ENCODE results near the gene GPR179.

Gene GPR179

DNA sequence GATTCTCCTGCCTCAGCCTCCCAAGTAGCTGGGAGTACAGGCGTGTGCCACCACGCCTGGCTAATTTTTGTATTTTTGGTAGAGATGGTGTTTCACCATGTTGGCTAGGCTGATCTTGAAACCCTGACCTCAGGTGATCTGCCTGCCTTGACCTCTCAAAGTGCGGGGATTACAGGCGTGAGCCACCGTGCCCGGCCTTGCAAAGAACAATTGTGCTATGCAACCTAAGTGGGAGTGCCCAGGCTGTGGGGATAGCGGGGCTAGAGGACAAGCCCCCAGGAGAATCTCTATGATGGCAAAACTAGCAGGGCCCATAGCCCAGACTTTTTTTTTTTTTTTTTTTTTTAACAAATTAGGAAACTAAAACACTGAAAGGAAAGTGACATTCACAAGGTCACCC, 2.0 kb upstream of the GPR179 start:
- DNase-seq (ENCODE audit: low spot score): no peak

DNA sequence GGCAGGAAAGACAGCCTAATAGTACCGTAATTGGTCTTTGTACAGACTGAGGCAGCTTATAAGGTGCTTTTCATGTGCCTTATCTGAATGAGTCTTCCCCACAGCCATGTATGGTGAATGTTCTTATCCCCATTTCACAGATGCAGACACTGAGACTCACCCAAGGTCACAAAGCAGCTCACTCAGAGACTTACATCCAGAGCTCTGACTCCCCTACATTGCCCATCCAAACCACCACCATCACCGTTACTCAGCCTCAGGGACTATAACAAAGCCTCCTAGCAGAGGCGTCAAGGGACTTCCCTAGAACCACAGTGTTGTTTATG, 627 bp upstream of the GPR179 start:
- DNase-seq (ENCODE audit: low spot score): no peak

DNA sequence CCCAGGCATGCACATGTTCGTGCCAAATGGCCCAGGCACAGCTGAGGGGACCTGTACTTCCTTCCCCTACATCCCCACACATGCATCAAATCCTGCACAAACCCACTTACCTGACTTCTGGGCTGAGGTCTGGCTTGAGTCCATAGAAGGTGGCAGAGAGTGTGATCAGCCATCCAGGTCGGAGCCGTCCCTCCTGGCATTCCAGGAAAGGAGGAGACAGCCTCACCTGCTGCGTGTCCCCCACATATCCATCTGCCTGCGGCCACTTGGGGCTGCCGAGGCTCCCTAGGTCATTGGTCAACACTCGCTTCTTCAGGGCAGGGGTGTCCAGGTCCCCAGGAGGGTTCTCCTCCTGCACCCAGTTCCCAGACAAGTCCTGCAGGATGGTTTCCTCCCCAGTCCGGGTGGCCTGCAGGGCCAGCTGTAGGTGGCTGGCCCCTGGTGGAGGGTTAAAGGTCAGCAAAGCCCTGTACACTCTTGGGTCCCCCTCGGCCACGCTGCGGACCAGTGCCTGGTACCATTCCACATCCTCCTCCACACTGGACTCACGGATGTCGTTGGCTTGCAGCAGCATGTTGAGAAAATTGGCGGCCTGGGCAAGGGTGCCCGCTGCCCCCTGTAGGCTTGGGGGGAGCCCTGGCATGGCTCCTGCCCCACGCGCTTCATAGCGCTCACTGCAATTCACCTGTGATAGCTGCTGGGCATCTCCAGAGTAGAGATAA, 709 bp downstream of the GPR179 start:
- DNase-seq (ENCODE audit: low spot score): no peak

DNA sequence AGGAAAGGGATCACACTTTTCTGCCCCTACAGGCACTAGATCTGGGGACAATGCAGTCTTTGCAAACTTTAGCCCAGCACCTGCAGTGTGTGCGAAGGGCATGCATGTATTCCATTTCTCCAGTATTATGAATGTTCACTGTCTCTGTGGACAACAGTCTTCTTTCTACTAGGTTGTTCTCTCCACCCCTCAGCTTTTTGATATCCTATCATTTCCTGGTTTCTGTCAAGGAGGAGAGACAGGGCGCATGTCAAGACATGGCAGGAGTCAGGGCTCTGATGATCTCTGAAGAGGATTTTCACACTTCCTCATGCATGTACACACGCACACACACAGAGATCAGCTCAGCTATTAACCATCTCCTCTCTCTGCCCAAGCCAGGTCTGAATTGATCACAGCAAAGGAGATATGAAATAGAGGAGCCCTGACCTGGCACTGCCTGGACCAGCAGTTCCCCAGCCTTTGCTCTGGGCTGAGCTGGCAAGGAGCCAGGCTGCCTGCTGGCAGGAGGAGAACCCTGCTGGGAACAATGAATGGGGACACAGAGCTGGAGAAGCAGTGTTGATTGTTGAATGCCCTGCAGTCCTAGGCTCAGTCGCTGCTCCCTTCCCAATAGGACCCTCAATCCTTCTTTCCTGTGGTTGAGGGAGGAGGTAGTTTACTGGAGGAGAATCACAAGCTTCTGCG, 2.6 kb downstream of the GPR179 start:
- no peak for DNase-seq (ENCODE audit: low spot score)

DNA sequence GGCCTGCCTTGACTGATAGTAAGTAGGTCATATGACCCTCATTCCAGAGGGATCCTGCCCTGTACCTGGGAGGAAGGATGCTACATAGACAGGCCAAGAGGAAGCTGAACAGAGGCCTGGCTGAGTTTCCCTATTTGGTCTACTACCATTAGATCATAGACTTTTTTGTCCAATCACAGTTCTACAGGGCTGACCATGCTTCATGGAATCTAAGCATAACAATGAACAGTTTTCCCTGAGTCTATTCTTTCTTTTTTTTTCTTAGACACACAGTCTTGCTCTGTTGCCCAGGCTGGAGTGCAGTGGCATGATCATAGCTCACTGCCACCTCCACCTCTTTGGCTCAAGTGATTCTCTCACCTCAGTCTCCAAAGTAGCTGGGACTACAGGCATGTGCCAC, 3.9 kb downstream of the GPR179 start:
- no peak for DNase-seq (ENCODE audit: low spot score)

DNA sequence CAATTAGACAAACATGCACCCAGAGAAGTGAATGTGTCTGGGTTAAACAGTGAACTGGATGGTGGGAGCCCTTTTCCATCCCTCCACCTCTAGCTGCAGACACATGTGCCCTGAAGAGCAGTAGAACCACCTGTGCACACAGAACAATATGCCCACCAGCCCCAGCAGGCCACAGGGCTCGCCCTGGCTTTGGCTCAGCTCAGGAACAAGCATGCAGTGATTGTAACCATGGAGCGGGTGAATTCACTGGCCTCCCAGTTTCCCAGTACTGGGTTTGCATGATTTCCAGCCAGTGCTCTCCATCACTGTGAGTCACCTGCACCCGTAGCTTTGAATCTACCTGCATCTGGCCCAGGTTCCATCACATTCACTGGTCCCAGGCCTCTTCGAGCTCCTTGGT, 5.2 kb downstream of the GPR179 start:
- DNase-seq (ENCODE audit: low spot score): no peak

DNA sequence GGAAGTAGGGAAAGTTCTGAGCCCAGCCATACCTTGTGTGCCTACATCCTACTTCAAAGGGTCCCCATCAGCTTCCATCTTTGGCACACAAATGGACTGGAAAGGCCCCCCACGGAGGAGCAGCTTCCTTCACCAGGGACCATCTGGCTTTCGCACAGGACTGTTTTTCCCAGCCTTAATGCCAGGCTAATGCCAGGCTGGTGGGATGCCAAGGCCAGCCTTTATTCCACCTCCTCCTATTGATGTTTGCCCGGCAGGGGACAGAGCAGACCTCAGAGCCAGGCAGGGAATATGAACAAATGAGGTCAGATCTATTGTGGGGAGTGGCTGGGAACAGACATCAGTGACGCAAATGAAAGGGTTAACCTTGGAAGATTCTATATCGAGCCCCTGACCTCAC, 5.7 kb downstream of the GPR179 start:
- no peak for DNase-seq (ENCODE audit: low spot score)

DNA sequence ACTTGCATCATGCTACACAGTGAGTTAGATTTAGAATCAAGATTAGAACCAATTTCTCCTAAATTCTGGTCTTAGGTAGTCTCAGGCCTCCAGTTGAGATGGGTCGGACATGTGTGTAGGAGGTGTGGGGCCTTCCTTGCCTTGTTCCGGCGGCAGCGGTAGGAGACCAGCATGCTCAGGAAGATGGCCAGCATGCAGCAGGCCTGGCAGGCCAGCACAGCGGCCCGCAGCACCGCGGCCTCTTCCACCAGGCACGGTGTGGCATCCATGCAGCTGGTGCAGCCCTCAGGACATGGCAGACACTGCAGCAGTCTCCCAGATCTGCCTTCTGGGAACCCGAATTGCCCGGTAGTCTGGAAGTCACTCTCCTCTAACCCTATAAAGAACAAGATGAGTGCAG, 6.9 kb downstream of the GPR179 start:
- no peak for DNase-seq (ENCODE audit: low spot score)

DNA sequence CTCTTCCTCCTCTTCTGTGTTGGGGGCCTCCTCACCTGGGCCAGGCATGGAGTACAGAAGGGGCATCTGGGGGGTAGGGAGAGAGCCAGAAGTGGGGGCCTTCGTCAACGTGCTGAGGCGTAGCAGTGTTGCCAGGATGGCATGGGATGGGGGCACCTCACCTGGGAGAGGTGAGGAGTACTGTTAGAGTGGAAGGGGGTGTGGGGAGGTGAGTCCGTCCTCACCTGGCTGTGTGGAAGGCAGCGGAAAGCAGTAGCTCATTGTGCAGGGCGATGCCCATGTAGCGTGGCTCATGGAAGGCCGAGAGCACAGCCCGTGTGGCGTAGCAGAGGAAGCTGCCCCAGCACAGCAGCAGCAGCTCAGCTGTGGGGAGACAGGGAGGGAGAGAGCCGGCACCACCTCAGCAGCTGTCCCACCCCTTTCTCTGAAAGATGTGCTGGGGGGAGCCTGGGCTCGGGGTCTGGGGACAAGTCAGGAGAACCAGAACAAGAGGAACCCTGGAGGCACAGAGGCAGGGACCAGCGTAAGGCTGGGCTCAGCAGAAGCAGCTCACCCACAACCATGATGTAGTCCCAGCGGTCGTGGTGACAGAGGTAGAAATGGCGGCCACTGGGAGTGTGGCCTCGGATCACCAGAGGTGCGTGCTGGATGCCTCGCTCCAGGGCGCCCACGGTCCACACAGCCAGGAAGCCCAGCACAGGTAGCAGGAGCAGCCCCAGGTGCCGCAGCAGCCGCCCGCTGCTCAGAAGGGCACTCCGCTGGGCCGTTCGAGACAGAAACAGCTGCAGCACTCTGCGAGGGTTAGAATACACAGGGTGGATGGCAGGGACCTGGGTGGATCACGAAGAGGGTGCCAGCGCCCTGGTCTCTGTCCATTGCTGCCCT, 9.0 kb downstream of the GPR179 start:
- DNase-seq (ENCODE audit: low spot score): no peak

DNA sequence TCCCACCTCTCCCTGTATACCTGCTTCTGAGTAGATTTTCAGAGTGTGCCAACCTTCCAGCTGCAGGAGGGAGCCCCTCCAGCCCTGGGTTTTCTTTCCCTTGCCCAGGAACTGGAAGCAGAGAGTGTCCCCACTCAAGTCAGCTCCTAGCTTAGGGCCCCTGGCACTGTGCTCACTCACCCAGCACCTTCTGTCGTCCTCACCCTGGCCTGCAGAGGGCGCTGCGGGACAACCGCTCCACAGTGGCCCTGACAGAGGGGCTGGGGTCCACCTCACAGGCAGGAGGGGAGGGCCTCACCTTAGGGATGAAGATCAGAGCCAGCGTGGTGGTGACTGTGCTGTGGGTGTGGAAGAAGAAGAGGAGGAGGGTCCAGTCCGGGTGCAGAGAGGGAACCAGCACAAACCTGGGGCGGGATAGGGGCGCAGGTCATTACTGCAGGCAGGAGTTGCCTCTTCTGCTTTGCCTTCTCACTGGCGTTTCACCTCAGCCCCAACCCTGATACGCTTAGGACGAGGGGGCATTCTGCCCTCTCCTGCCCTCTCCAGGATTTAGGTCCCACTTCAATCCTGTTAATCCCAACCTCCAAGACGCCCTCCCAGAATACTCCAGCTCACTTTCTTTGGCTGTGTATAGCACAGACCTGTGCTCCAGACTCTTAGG, 10.0 kb downstream of the GPR179 start:
- no peak for DNase-seq (ENCODE audit: low spot score)

DNA sequence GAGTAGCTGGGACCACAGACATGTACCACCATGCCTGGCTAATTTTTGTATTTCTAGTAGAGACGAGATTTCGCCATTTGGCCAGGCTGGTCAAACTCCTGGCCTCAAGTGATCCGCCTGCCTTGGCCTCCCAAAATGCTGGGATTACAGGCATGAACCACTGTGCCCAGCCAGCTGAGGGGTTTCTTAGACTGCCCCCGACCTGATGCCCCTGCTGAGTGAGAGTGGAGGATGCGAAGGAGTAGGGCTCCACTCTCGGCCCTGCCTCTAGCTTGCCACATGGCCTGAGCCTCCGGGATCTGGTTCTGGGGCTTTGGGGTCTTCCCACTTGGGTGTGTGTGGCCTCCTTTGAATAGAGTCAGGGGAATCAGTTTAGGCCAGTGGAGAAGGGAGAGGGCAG, 11.0 kb downstream of the GPR179 start:
- DNase-seq (ENCODE audit: low spot score): no peak

DNA sequence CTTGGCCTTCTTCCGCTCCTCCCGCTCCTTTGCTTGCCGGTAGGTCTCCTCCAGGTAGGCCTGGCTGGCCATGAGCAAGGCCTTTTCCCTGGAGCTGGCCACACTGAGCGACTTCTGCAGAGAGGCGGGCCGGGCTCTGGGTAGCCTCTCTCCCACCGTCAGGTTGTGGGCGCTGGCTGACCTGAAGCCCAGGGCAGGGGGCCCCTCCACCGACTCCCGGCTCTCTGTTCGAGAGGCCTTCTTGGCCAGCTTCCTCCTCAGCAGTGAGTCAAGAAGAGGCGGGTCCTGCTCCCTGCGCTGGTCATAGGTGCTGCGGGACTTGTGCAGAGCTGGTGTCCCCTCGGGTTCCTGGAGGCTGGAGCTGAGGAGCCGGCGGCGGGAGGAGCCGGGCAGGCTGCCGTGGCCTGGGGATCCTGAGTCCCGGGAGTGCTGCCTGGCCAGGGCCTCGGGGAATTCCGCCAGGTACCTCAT, 12.8 kb downstream of the GPR179 start:
- DNase-seq (ENCODE audit: low spot score): no peak

DNA sequence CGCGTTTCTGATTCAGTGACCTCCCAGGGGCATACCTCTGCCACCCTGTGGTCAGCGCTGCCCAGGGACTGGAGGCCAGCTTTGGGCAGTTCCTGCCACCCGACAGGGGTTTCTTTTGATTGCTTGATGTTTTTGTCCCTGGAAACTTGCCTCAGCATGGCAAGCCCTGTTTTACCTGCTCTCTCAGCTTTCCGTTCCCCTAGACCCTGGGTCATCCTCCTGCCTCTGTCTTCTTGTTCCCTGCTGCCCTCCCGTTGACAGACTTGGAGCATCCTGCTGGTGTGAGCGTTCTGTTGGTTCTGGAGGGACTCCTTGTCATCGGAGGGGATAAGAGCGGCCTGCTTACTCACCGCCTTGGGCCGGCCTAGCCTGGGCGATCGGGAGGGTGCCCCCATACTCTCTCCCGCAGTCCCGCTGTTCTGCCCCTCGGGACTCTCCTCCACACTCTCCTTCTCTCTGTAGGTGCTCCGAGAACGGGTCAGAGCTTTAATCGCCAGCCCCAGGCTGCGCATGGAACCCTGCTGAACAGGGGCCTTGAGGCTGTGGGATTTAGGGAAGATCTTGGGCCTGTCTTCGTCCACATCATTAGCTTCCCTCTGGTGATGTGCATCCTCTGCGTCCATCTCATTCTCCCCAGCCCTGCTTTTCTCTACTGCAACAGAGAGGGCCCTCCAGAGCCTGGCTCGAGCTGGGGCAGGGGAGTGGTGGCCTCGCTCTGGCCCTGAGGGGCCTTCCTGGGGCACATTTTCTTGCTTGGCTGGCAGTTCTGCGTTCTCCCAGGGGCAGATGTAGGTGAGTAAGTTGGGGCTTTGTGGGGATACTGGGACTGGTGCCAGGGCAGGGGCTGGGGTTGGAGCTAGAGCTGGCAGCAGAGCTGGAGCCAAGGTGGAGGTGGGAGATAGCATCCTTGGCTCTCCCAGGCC, 13.7 kb downstream of the GPR179 start:
- no peak for DNase-seq (ENCODE audit: low spot score)

DNA sequence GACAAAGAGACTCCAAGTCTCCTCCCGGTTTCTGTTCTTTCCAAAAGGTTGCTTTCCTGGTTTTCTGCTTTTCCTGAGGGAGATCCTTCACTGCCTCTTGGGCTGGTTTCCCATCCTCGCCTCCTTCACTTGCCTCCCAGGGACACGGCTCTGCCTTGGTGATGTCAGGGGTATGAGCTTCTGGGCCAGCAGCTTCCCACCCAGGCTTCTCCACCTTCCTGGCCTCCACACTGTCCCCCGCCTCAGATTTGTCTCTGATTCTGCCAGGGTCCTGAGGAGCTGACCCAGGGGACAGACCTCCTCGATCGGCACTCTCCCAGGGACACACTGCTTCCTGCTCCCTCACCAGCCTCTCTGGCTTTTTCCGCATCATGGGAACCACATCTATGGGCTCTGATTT, 14.5 kb downstream of the GPR179 start:
- DNase-seq (ENCODE audit: low spot score): no peak

DNA sequence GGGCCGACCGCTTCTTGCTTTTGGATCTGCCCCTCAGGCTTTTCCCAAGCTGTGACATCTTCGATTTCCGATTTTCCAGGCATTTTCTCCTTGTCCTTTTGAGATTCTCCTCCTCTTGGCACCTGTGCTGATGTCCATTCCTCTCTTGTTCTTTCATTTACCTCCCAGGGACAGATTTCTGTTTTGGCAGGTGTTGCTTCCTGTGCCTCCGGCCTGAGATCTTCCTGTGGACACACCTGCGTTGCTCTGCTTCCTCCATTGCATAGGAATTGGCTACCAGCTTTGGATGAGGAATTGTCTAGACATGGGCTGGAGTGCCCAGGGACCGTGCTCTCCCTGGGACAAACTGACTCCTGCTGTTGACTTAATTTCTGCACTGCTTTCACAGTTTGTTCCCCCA, 15.1 kb downstream of the GPR179 start:
- no peak for DNase-seq (ENCODE audit: low spot score)

DNA sequence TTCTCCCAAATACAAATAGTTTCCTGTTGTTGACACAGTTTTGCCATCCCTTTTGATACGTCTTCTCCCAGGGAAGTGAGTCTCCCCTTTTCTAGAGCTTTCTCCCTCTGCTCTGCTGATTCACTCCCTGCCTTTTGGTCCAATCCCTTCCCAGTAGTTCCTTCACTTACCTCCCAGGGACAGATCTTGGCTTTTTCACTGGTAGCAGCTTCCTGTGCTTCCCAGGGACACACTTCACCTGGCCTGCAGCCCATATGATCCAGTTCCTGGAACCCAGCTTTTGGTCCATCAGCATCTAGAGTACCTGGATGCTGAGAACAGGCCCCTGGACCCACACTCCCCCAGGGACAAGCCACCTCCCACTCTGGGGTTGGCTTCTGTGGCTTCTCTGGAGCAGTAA, 15.8 kb downstream of the GPR179 start:
- DNase-seq (ENCODE audit: low spot score): no peak

DNA sequence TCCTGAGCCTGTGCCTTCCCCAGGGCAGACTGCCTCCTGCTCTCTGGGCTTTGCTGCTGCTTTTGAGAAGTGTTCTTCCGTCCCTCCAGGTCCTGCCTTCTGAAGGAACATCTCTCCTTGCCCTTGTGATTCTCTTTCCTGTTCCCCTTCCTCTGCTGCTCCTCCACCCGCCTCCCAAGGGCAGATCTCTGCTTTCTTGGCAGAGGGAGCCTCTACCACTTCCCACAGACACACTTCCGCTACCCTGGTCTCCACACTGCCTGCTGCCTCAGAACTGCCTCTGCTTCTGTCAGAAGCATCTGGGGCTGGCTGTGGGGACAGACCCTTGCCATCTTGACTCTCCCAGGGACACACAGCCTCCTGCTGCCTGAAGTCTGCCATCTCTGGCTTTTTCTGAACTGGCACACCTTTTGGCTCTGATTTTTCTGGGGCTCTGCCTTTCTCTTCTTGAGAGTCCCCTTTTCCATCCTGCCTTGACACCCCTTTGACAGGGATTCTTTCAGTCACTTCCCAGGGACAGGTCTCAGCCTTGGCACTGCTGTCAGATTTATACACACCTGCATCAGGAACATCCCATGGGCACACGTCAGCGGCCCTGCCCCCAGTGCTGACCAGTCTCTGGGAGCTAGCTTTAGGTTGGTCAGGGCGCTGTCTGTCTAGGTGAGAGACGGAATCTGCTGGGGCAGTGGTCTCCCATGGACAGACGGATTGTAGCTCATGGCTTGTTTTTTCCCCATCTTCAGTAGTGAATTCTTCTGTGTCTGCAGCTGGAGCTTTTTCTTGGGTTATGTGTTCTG, 16.6 kb downstream of the GPR179 start:
- no peak for DNase-seq (ENCODE audit: low spot score)

DNA sequence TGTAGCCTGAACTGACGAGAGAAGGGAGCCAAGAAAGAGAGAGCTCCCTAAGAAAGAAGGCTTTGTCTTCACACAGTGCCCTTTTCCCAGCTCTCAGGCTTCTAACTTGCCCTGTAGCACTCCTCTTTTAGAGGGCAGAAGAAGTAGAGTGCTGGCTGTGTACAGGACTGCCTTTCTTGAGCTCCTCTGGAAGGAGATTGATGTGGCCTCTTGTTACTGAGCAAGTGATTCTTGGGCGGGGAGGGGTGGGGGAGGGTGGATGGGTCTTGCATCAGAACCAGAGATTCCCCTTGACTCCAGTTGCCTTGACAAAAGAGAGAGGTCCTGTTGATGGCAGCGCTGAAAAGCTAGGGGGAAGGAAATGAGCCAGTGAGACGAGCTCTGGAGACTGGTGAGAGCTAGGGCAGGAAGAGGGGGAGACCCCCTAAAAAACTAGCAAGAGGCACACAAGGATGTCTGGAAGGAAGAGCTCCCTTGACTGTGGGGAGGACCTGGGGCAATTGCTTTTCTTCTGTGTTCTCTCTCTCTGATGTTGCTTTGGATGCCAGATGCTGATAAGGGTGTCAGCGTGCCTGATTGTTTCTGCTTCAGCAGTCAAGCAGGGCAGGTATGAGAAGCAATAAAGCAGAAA, 18.4 kb downstream of the GPR179 start:
- DNase-seq (ENCODE audit: low spot score): peak; percentile 82

DNA sequence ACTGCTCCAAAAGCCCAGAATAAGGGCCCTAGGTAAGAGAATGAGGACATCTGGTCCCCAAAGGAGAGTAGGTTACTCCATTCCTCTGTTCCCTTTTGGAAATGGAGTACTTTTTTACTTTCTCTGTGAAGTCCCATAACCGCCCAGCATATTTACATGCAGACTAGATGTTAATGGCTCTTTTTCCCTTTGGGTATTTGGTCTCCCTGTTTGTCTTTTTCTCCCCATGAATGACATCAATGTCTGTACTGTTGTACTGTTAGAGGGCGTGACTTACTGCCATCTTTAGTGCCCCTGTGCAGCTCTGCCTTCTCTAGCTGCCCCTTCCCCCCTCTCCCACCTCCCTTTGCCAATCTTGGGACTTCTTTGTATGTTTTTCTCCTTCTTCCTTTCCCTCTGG, 19.0 kb downstream of the GPR179 start:
- DNase-seq (ENCODE audit: low spot score): no peak

DNA sequence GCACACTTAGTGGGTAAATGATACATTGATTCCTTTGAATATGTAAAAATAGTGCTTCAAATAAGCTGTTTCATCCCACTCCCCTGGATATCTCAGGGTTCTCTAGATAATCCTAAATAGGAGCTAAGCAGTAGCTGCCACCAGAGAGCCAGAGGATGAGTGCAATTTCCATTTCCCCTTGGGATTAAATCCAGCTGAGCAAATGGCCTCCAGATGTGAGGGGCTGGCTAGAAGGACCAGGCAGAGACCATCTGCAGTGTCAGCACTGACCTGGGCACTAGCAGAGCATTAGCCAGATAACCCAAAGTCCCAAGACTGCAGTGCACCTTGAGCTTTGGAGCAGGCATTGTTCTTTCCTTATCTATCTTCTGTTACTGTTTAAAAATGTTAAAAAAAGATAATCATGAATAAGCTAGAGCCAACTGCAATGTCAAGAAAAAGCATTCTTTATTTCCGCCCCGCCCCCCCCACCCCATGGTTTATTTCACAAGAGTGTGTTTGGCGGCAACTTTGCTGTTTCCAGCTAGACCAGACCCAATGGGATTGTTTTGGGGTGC, 19.5 kb downstream of the GPR179 start:
- no peak for DNase-seq (ENCODE audit: low spot score)

Measured in COLO829 (cell line).